Mucosa of descending colon (tissue), 3 donors: ENCODE data around the gene CAMSAP1. TPM values are rescaled to one million over a fixed set of nuclear protein-coding genes. Genes with fewer than 3 reads are reported as not detected.

Experiments
- ATAC-seq: fragments of 200-7000 bp; cut with Tn5 transposase; one replicate; pipeline ENCODE4 v1.9.1; 2020; ENCODE audit warnings: mild to moderate bottlenecking, moderate library complexity
- DNase-seq, 3 donors: peaks; one replicate each; pipeline ENCODE4 v3.0.0-alpha.2; 2020
- H3K36me3 ChIP-seq: fragments of 200-600 bp; one replicate; pipeline ENCODE4 v1.8.0; 2021; ENCODE audit warnings: low read depth, mild to moderate bottlenecking
- H3K4me1 ChIP-seq: fragments of 200-600 bp; one replicate; pipeline ENCODE4 v1.8.0; 2021; ENCODE audit warnings: low read depth, mild to moderate bottlenecking
- H3K4me3 ChIP-seq: fragments of 200-600 bp; one replicate; pipeline ENCODE4 v1.8.0; 2021; ENCODE audit warnings: mild to moderate bottlenecking
- H3K9me3 ChIP-seq: fragments of 200-600 bp; one replicate; pipeline ENCODE4 v1.8.0; 2021; ENCODE audit warnings: mild to moderate bottlenecking
- intact Hi-C, 2 donors: fragments of 100-400 bp; cut with DNase I in 1 of 2; cut with micrococcal nuclease in 1 of 2; formaldehyde crosslinking; loops; one replicate each; pipeline versions ENCODE4 v1.11.0 to v1.11.1; 2022; cut with DNase I, micrococcal nuclease
- total RNA-seq, 3 donors: library from RNA; stranded (reverse); fragmentation: NEBNext Ultra II Directional in 2 of 3; extraction: Animal tissue kit (Norgen Biotek cat#: 25700) in 2 of 3; gene quantifications; one replicate each; pipeline versions ENCODE4 v1.2.1 to v1.2.4, GENCODE V29; 2021 to 2023
- TF ChIP-seq, protein P1 (sequence below): fragments of 200-600 bp; IDR thresholded peaks from one replicate; pipeline ENCODE4 v1.8.0; 2022; ENCODE audit warnings: antibody characterized with exemption, mild to moderate bottlenecking
- donor health status: DM: no; HTN: no; CAD: no; lungs with moderate emphysema.
- donor health status: DM: no; HTN: no; CAD: no.
- donor health status: DM: no; HTN: yes; CAD: no.

Gene CAMSAP1
- total RNA-seq, 3 donors from 2014 or later = 11.5 to 37.8 (median 14.3) TPM

- Histone ChIP-seq H3K4me3 (no peak overlapping the region), H3K4me1 (no peaks in the 10 kb centered on the region), H3K9me3 (peaks cover 10% of the 10 kb centered on the region), H3K36me3 (no peaks in the 10 kb centered on the region)
- intact Hi-C loops = no loop called here
- no peak for DNase-seq
- ATAC-seq = no peak
- TF ChIP-seq, protein P1, sequence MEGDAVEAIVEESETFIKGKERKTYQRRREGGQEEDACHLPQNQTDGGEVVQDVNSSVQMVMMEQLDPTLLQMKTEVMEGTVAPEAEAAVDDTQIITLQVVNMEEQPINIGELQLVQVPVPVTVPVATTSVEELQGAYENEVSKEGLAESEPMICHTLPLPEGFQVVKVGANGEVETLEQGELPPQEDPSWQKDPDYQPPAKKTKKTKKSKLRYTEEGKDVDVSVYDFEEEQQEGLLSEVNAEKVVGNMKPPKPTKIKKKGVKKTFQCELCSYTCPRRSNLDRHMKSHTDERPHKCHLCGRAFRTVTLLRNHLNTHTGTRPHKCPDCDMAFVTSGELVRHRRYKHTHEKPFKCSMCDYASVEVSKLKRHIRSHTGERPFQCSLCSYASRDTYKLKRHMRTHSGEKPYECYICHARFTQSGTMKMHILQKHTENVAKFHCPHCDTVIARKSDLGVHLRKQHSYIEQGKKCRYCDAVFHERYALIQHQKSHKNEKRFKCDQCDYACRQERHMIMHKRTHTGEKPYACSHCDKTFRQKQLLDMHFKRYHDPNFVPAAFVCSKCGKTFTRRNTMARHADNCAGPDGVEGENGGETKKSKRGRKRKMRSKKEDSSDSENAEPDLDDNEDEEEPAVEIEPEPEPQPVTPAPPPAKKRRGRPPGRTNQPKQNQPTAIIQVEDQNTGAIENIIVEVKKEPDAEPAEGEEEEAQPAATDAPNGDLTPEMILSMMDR = no peak
These were observed 142.6 kb downstream of the CAMSAP1 start for GRCh38 chr9:135764731-135765130.

DNA sequence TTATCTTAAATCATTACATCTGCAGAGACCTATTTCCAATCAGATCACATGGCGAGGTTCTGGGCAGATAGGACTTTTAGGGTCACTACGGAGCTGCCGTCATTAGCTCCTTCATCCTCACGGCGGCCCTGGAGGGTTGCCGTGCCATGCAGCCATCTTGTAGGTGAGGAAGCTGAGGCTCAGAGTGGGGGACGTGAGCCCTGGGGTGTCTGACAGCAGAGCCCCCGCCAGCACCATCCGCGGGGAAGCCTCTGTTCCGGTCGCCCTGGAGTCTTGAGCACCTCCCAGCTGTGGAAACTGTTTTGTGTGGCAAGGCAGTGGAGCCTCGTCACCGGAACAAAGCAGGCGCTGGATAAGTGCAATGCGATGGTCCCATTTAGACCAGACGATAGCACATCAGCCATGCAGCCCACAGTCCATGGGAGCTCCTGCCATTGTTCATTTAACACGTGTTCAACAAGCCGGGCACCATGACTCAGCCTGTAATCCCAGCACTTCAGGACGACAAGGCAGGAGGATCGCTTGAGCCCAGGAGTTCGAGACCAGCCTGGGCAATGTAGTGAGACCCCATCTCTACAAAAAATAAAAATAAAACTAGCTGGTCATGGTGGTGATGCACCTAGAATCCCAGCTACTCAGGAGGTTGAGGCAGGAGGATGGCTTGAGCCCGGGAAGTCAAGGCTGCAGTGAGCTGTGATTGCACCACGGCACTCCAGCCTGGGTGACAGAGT lies 143.5 kb downstream of the CAMSAP1 start:
- DNase-seq (no peak), ATAC-seq (no peak)
- intact Hi-C loops = no loop called here
- TF ChIP-seq, protein P1 = no peak
- Histone ChIP-seq H3K36me3 (no peaks in the 10 kb centered on the region), H3K4me1 (no peaks in the 10 kb centered on the region), H3K4me3 (no peak overlapping the region), H3K9me3 (peaks cover 10% of the 10 kb centered on the region)

- intact Hi-C loops = no loop called here
- Histone ChIP-seq H3K4me3 (no peak overlapping the region), H3K36me3 (no peaks in the 10 kb centered on the region), H3K9me3 (peaks cover 10% of the 10 kb centered on the region), H3K4me1 (no peaks in the 10 kb centered on the region)
- TF ChIP-seq, protein P1 = no peak
- ATAC-seq = no peak
- DNase-seq = no peak
These were observed 144.4 kb downstream of the CAMSAP1 start for GRCh38 chr9:135762921-135763320.

DNA sequence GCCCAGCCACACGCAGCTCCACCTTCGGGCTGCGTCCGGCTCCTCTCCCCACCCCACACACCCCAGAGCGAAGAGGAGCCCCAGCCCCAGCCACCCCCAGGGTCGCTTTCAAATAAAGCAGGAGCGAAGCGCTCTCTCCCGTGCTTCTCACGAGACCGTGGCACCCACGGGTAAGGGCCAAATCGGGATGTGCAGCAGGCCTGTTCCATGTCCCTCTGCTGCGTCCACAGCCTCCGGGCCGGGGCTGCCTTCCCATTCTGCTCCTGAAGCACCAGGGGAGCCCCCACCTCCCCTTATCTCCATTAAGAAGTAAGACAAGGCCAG lies 145.5 kb downstream of the CAMSAP1 start:
- no peak for ATAC-seq
- TF ChIP-seq, protein P1 = no peak
- intact Hi-C loops = no loop called here

GRCh38 chr9:135761150-135761844 lies 146.0 kb downstream of the CAMSAP1 start:
- no peak for ATAC-seq
- no peak for DNase-seq
- intact Hi-C loops = no loop called here
- Histone ChIP-seq H3K4me1 (no peaks in the 10 kb centered on the region), H3K36me3 (no peaks in the 10 kb centered on the region), H3K4me3 (no peak overlapping the region), H3K9me3 (peaks cover 6% of the 10 kb centered on the region)
- TF ChIP-seq, protein P1 = no peak

More for the DNA sequence above, 145.5 kb downstream of the CAMSAP1 start:
- Histone ChIP-seq H3K9me3 (peaks cover 10% of the 10 kb centered on the region), H3K4me3 (no peak overlapping the region), H3K4me1 (no peaks in the 10 kb centered on the region), H3K36me3 (no peaks in the 10 kb centered on the region)
- no peak for DNase-seq
